ENCODE data around the gene CADM2. TPM values are rescaled to one million over a fixed set of nuclear protein-coding genes. Genes with fewer than 3 reads are reported as not detected.

The CADM2 gene
- total and polyA plus RNA-seq, 2 experiments from 2014 or later: 13.3 to 47.5 TPM

- no peak for TF ChIP-seq EZH2 (IDR thresholded peaks at IDR 0.05; ENCODE audit: low read depth, unreplicated experiment)
- TF ChIP-seq STAT1 (IDR thresholded peaks at IDR 0.05; ENCODE audit: unreplicated experiment): no peak
- TF ChIP-seq JUNB (IDR thresholded peaks at IDR 0.05; ENCODE audit: unreplicated experiment): no peak
- no peak for TF ChIP-seq EZH2phosphoT487 (IDR thresholded peaks at IDR 0.05; ENCODE audit: unreplicated experiment)
- TF ChIP-seq ZNF462 (CRISPR knock-in tag; IDR thresholded peaks at IDR 0.05): no peak
- no peak for TF ChIP-seq CREB1 (CRISPR knock-in tag; IDR thresholded peaks at IDR 0.05; ENCODE audit: low read depth)
- no peak for TF ChIP-seq REST (IDR thresholded peaks at IDR 0.05; ENCODE audit: unreplicated experiment)
- no peak for TF ChIP-seq NANOG (IDR thresholded peaks at IDR 0.05; ENCODE audit: borderline replicate concordance)
- TF ChIP-seq ZNF331 (CRISPR knock-in tag; IDR thresholded peaks at IDR 0.05; ENCODE audit: low read depth): no peak
- TF ChIP-seq CTCF (conservative IDR thresholded peaks at IDR 0.05; ENCODE audit: low read depth in 2 of 2): no peak
- no peak for TF ChIP-seq ZNF114 (CRISPR knock-in tag; IDR thresholded peaks at IDR 0.05)
- no peak for TF ChIP-seq POLR2AphosphoS5 (IDR thresholded peaks at IDR 0.05; ENCODE audit: low read depth)
- Histone ChIP-seq H3K79me2 (replicated peaks; ENCODE audit: insufficient read depth) (no peaks in the 10 kb centered on the region), H3K36me3 (ENCODE audit: insufficient read depth) (no peaks in the 10 kb centered on the region), H3K27me3 (ENCODE audit: insufficient read depth) (no peaks in the 10 kb centered on the region), H3K4me2 (no peak overlapping the region), H2AFZ (no peak overlapping the region), H3K27ac (ENCODE audit: low read depth) (no peak overlapping the region), H3K9me2 (ENCODE audit: insufficient read depth) (no peaks in the 10 kb centered on the region), H4K20me1 (replicated peaks; ENCODE audit: insufficient read depth) (no peaks in the 10 kb centered on the region), H3F3A (replicated peaks; ENCODE audit: low read depth) (no peaks in the 10 kb centered on the region), H3K4me3 (no peak overlapping the region), H3K4me1 (ENCODE audit: insufficient read depth) (no peaks in the 10 kb centered on the region)
- H3K27me3 Mint-ChIP-seq (ENCODE audit: insufficient read depth, low read depth, poor library complexity): no peaks in the 10 kb centered on the region
- DNase-seq (ENCODE audit: low spot score) (no peak), ATAC-seq (no peak)
- H3K27ac Mint-ChIP-seq: no peak overlapping the region
- H3K9me3 Mint-ChIP-seq: no peaks in the 10 kb centered on the region
- H3K36me3 Mint-ChIP-seq (ENCODE audit: low read depth): no peaks in the 10 kb centered on the region
- H3K4me3 Mint-ChIP-seq: no peak overlapping the region
- peaks cover 2% of the 10 kb centered on the region; the same call in 2 of the 3 replicates for H3K4me1 Mint-ChIP-seq
Observed at GRCh38 chr3:85960793-85961192, 1002.0 kb downstream of the CADM2 start.
